ACHN (cell line): ENCODE measurements around the gene GATA5.
"Not testable (repeated sequence)": the region's sequence is repeated elsewhere in the genome, so short reads cannot be mapped to it uniquely, and the experiment has no call there.

ENCODE experiments used
- DNase-seq: peaks from one replicate; pipeline ENCODE4 v3.0.0-alpha.2; 2015
- in situ Hi-C: cut with HindIII; loops from 2 replicates; pipeline ENCODE4 v1.10.0; 2017; ENCODE audit warnings: low sequenced_read_pairs, low pct_ligation_motif_present, low pct_unique_long_range_greater_than_20kb

GATA5 gene

DNA sequence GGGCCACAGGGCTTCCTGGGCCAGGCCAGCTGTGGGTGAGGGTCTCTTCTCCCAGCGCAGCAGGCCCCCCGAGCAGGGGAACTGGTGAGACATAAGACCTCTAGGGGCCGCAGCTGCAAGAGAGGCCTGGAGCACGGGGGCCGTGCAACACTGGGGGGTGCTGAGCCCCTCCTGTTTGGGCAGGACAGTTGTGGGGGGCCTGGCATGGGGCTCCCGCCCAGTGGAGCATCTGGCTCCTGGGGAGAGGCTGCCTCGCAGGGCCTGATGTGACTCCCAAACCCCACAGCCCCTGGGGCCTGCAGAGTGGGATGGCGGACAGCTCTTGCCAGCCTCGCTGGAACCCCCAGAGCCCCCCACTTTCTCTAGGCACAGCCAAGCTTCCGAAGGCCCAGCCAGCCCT lies 16.9 kb upstream of the GATA5 start:
- in situ Hi-C loops, result no loop called here
- no peak for DNase-seq

DNA sequence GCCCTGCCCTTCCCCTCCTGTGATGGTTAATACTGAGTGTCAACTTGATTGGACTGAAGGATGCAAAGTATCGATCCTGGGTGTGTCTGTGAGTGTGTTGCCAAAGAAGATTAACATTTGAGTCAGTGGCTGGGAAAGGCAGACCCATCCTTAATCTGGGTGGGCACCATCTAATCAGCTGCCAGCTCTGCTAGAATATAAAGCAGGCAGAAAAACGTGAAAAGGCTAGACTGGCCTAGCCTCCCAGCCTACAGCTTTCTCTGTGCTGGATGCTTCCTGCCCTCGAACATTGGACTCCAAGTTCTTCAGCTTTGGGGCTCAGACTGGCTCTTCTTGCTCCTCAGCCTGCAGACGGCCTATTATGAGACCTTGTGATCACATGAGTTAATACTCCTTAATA lies 15.0 kb upstream of the GATA5 start:
- DNase-seq, in situ Hi-C loops: not testable (repeated sequence)

DNA sequence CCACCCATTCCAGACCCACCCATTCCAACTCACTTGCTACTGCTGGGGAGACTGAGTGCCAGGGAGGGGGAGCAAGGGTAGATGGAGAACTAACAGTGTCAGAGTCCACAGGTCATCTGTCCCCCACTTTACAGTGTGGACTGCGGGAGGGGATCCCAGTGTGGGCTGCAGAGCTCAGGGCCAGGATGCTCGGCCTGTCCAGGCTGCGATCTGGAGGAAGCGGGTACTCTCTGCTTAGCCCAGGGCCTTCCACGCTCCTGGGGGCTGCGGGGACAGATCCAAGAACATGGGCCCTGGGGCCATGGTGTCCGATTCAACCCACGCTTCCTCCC lies 14.1 kb upstream of the GATA5 start:
- in situ Hi-C loops, result no loop called here
- no peak for DNase-seq

DNA sequence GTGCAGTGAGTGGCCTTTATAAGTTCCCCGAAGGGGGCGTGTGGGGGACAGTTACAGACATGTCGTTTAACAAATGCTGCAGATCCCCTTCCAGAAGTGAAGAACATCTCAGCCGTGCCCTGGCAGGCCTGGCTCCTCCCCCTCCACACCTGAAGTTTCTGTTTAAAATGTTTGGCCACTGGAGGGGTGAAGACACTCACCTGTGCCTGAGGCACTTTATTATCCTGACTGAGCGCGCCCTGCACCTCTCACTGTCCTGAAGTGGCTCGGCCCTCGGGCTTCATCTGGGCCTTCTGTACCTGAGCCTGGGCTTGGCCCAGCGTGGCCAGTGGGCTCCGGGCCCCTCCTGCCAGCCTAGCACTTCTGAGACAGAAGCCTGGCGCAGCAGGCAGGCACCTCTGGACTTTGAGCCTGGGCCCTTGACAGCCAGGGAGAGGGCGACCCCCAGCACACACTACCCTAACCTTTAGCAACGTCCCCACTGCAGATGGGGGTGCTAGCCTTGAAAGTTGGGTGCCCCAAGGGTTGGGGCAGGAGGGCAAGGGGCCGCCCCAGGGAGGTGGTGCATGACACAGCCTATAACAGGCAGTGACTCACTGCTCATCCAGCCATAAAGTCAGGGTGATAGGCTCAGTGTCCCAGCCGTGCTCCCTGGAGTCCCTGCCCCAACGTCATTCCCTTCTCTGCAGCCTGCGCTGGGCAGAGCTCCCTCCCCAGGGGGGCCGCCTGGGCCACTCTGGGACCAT lies 13.6 kb upstream of the GATA5 start:
- peak; percentile 68 for DNase-seq
- in situ Hi-C loops, result no loop called here

DNA sequence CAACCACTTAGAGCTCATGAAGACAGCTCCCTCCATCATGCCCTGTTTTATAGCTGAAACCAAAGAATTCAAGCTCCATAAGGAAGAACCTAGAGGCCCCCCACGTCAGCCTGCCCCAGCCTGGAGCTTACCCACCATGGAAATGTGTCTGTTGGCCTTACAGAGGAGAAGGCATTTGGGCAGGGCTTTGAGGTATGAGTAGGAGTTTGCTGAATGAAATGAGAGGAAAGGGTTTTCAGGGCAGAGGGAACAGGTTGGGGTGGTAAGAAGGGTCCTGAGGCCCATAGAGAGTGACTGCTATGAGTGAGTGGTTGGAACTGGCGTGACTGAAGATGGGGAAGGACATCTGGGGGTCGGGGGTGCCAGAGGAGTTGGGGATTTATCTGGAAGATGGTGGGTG lies 12.7 kb upstream of the GATA5 start:
- no peak for DNase-seq
- in situ Hi-C loops, result no loop called here

DNA sequence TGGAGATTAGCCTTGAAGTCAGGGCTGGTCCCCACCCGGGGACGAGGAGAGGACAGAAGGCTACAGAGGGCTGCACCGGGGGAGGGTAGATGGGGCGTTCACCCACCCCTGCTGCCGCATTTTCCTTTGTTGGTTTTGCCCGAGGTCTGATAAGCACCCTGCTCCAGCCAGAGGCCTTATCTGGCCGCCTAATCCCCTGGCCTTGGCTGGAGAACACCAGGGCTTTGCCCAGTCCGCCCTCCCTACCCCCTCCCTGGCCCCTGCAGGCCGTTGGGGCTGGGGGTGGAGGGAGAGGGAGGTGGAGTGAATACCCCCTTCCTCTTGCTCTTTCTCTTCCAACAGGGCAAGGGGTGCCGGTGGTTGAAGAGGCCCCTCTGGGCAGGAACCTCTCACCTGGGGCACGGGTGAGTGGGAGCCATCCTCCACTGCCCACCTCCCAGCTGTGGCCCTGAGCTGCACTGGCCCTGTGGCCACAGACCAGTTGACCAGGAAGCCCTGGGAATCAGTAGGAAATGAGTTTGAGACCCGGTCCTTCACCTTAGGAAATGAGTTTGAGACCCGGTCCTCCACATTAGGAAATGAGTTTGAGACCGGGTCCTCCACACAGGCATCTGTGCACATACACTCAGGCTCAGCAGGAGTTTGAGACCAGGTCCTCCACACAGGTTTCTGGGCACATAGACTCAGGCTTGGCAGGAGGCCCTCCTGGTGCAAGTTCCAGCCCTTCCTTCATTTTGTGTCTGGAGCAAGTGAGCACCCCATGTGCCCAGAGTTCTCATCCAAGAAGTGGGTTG lies 12.0 kb upstream of the GATA5 start:
- DNase-seq, result no peak
- in situ Hi-C loops, result no loop called here

DNA sequence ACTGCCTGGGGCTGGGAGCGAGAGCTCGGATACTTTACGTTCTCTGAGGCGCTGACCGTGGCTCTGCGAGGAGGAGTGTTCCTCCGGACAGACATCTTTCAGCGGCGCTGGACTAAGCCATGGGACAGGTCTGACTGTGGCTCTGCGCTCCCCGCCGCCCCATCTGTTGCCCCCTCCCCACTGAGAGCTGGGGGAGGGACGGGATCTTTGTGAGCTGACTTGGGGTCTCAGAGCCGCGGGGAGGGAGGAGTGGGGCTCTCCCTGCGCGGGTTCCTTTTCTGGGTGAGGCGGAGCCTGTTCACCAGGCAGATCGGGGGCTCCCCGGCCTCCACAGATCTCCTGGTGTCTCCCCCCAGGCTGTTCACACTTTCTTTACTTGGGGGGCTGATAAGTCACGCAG lies 11.3 kb upstream of the GATA5 start:
- in situ Hi-C loops, result no loop called here

DNA sequence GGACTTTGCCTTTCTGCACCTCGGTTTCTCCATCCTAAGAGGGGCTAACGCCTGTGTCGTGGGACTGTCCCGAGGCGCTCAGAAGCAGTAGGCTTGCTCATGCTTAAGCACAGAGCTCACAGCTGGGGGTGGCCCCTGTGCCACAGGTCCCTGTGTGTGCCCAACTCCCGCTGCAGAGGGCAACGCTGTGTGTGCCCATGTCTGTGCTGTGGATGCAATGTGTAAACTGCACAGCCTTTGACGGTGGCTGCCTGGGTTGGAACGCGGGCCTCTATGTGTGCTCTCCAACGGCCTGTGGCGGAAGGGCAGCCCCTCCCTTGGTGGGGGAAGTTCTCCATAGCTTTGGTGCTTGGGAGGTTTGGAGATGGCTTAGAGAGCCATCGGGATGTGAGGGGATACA lies 10.7 kb upstream of the GATA5 start:
- no peak for DNase-seq
- in situ Hi-C loops, result no loop called here

More for the DNA sequence above, 11.3 kb upstream of the GATA5 start:
- no peak for DNase-seq

DNA sequence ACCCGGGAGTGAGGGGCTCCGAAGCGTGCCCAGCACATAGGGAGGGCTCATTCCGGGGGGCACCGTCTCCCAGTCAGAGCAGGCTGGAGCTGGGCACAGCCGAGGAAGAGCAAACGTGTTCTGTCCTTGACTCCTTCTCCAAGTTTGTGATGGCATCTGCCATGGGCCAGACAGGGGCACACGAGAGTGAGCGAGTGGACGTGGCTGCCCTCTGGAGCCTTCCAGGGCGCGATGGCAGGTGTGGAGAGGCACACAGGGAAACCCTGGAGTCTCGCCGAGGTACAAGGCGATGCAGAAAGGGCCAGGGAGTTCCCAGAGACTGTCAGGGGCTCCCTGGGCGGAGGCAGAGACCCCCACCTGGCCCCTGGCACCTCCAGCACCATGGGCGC lies 9.9 kb upstream of the GATA5 start:
- in situ Hi-C loops, result no loop called here
- DNase-seq, result no peak

DNA sequence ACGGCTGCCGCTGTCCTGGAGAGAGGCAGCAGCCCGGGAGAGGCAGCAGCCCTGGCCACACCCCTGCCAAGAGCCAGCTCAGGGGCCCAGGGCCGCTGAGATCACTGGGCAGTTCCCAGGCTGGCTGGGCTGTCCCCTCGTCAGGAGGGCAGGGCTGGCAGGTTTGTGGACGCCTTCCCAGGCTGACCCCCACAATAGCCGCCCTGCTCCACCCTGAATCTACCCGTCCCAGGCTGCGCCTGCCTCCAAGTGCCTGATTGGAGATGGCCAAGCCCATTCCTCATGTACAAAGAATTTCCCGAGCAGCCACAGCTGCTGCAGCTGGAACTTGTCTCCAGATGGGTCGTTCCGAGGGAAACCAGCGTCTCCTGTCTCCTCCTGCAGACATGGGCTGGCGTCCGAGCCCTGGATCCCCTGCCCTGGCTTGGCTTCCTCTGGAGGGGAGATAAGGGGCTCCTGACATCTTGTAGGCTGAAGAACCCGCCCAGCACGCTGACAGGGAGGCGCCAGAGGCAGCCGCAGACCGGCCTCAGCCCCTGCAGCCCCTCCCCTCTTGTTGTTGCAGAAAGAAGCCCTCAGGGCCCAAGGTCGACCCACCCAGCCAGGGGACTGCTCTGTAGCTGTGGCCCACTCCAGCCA lies 9.4 kb upstream of the GATA5 start:
- in situ Hi-C loops, result no loop called here
- no peak for DNase-seq

DNA sequence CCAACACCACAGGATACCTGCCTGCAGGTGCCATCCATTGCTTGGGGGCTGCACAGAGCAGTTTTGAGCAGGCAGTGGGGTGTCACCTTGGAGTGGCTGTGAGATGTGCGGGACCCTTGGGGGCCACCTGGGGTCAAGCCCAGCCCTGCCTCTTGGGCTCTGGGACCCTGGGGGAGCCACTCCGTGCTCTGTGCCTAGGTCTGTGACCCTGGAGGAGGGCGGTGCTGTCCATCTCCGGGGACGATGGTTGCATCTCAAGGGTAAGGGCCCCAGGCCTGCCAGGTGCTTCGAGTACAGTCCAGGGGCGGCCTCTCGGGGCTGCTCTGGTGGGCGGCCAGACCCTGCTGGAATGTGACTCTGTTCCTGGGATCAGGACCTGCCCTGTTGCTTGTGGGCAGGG lies 8.7 kb upstream of the GATA5 start:
- no peak for DNase-seq
- in situ Hi-C loops, result no loop called here

DNA sequence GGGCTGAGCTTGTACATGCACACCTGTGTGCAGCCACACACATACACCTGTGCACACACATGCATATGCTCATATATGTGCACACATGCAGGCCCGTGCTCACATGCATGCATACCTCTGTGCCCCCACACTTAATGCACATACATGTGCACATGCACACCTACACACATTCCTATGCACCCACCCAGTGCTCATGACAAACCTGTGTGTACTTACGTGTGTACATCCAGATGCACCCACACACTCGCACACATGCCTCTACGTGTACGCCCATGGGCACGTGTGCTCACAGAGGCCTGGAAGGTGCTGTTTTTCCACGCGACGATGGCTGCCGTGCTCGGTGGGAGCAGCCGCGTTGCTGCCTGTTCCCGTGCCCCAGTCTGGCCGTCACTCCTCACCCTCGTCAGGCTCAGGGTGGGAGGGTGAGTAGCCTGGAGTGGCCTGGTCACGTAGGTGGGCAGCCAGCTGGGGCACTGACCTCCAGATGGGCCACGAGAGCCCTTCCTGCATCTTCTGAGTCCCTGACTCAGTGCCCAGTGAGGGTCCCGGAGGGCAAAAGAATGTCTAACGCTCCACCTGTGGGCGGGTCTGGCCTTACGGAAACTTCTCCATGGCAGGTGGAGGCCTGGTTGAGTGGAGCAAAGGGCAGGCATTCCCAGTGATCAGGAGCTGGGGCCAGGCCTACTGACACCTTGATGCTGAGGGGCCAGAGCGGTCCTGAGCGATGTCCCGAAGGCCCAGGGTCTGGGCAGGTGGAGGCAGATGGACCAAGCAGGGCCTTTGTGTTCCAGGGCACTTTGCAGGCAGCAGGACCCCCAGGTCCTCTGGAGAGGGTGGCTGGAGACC lies 8.0 kb upstream of the GATA5 start:
- in situ Hi-C loops, result no loop called here
- no peak for DNase-seq

DNA sequence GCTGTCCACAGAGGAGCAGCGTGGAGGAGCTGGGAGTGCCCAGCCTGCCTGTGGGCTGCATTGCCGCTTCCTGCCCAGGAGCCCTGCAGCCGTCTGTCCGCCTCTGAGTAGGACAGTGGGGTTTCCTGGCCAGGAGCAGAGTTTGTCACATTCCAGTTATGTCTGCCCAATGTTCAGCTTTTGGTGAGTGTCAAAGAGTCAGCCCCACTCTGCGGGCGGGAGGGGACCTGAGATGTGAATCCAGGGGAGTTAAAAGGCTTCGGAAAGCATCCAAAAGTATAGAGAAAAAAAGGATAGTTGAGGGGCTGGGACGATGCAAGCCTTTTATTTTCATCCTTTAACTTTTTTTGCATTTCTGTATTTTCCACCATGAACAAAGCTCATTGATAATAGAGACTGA lies 7.2 kb upstream of the GATA5 start:
- in situ Hi-C loops, result no loop called here
- no peak for DNase-seq

DNA sequence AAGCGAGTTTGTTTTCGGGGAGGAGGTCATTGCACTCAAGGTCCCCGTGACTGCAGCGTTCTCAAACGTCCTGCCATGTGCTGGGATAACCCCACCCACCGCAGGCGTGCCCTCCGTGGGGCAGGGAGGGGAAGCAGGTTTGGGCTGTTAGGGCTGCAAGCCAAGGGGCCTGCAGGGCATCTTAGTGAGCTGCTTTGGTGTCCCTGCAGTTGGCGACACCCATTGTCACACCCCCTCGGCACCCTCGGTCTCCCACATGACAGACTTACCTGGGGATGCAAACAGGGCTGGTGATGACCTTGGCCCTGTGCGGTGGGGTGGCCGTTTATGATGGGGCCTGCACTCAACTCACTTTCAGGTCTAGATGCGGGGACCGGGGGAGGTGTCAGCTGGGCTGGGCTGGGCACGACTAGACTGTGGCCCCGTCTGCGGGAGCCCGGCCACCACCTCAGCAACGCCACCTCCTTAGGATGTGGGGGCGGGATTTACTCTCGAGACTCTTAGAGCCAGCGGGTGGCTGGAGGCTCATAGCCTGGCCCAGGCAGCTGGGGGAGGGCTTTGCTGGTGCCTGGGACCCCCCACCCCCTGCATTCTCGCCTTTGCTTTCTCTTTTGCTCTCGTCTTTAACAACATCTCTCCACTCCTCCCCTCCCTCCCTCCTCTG lies 6.5 kb upstream of the GATA5 start:
- DNase-seq, result no peak
- in situ Hi-C loops, result no loop called here

DNA sequence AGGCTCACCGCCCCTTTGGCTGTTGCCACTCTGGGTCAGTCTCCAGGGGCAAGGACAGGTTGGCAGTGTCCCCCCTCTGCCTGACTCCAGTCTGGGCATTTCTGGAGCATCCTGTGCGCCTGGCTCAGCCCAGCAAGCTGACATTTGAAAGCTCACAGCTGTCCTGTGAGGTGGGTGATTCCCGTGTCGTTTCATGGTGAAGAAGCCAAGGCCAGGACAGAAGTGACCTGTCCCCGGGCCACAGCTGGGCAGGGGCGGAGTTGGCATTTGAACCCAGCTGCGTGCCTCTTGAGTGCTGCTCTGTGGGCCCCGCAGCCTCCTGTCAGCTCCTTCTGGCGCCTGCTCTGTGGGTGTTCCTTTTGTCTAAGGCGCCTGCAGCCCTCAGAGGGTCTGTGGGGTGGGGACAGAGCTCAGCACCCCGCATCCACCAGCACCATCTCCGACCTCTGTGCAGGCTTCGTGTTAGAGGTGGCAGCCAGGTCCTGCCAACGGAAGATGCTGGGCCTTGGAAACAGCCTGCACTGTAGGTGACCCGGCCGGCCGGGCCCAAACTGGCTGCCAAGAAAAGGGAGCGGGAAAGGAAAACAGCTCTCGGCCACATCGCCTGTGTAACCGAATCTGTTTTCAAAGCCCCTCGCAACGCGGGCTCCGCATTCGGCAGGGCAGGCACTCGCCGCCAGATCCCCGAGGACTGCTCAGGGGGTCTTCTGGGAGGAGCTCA lies 5.8 kb upstream of the GATA5 start:
- DNase-seq, result no peak
- in situ Hi-C loops, result no loop called here

DNA sequence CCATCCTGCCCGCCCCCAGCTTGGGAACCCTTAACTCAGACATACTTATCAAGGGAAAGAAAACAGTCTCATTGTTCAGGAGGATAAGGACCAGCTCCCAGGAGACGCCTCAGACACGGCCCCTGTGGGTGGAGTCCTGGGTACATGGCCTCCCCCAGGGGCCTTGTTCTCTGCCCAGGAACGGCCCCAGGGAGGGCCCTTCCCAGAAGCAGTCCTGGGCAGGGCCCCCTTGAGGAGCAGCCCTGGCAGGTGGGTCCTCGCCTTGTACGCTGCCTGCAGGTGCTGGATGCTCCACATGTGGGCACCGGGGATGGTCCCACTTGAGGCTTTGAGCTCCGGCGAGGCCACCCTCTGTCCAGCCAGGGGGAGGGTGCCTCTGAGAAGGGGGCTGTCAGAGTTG lies 4.5 kb upstream of the GATA5 start:
- DNase-seq, result no peak
- in situ Hi-C loops, result no loop called here

DNA sequence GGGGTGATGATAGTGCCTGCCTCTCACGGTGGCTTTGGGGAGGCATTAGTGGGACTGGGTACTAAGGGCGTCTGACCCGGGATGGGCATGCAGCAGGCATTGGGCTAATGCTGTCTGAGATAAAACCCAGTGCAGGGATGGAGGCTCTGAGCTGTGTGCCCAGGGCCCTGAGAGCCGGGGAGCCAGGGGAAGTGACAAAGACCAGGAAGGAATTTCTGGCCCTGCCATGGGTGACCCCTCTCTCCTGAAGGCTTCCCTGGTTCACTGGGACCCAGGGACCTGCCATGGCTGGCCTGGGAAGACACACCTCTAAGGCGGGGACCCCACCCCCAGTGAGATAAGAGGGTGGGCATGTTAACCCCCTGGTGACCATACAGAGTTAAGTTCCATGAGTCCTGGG lies 3.9 kb upstream of the GATA5 start:
- in situ Hi-C loops, result no loop called here
- no peak for DNase-seq

DNA sequence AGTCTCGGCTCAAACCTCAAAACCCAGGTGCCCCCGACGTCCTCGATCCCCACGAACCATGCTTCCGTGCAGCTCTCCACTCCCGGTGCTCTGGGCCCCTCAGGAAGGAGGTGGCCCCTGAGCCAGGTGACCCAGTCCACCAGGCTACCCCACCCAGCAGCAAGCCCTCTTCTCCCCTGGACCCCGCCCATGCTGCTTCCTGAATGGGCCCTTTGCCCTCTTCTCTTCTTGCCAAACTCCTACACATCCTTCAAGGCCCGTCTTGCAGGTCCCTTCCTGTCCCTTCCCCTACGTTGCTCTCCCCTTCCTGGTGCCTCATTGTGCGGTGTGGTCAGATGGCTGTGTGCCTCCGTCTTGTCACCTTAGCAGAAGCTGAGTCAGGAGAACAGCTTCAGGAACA lies 3.4 kb upstream of the GATA5 start:
- no peak for DNase-seq
- in situ Hi-C loops, result no loop called here
